T-helper 22 cell (primary cell): ENCODE measurements around the gene BANF1.

Source experiments
- DNase-seq: peaks from one replicate; pipeline ENCODE4 v3.0.0-alpha.2; 2020; ENCODE audit warnings: low read depth

The BANF1 gene, protein sequence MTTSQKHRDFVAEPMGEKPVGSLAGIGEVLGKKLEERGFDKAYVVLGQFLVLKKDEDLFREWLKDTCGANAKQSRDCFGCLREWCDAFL

DNA sequence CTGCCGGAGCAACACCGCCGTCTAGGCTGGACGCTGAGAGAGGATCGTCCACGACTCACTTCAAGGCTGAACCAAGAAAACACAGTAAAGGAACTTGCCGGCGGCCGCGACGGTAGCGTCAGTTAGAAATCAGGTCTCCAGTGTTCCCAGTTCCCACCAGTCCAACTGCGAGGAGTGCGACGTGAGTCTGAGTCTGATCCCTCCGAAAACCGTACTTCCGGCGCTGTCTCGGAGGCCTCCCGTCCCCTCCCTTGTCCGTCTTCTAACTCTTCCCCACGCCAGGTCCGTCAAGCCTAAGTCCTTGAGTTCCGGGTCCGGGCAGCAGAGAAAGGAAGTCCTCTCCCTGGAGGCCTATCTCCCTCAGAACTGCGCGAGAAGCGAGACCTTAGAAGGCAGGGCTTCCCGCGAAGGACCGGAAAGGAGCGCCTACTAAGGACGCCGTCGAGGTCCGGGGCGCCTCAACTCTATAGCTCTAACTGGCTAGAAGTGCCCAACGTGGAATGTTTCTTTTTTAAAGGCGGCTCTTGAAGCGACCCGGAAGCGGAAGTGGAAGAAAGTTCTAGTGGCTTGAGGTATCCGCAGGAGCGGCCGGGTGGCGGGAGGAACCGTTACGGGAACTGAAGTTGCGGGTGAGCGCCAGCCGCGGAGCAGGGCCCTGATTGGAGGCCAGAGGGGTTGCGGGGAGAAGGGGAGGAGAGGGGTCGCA lies at the start of gene BANF1, which contains the start of gene EIF1AD:
Gene BANF1, plus strand, starts transcription at position 562 of the 706 bp plus-strand sequence. CDS start 748 bp downstream, outside the sequence.
Gene EIF1AD, minus strand, starts transcription at position 216 of the 706 bp plus-strand sequence. CDS start 1,768 bp downstream, outside the sequence.
- peak; percentile 88 for DNase-seq

DNA sequence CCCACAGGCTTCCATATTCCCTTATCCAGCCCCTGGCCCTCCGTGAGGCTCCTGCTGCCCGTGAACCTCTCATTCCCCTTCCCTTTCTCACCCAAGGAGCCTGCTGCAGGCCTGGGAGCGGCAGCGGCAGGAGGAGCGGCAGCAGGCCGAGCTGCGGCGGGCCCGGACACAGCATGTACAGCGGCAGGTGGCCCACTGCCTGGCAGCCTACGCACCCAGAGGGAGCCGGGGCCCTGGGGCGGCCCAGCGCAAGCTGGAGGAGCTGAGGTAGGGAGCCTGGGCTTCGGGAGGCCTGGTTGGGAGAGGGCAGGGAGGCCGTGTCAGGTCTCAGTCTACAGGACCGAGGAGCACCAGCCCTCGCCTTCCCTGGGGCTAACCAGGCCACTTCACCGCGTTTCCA lies 48.8 kb upstream of the BANF1 start:
- no peak for DNase-seq

DNA sequence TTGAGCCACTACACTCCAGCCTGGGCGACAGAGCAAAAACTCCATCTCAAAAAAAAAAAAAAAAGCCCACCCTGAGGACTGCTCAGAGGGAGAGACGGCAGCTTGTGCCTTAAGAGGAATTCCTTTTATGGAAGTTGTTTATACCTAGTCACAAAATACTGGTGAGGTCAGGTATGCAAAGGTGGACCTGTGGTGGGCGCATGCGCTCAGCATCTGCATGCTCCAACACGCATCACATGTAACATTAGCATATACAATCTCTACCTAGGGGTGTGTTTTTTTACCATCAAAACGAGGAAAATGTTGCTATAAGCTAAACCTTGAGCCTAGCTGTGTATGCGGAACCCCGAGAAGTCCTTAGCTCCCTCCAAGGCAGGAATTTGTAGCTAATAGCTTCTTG lies 47.5 kb upstream of the BANF1 start:
- DNase-seq = no peak

DNA sequence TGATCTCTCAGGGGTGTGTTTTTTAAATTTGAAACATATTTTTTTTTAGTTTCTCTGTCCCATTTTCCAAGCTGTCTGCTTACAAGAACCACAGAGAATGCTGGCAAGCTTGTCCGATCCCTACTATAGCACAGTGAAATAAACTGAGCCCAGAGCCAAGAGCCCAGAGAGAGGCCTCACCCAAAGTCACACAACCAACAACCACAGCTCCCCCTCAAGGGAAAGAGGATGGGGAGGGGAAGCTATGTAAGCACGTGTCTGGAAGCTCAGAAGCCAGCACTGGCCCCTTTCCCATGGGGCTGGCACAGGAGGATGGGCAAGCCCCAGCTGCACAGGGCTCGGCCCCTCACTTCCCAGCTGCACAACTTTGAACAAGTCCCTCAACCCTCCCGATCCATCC lies 44.0 kb upstream of the BANF1 start:
- DNase-seq = no peak

DNA sequence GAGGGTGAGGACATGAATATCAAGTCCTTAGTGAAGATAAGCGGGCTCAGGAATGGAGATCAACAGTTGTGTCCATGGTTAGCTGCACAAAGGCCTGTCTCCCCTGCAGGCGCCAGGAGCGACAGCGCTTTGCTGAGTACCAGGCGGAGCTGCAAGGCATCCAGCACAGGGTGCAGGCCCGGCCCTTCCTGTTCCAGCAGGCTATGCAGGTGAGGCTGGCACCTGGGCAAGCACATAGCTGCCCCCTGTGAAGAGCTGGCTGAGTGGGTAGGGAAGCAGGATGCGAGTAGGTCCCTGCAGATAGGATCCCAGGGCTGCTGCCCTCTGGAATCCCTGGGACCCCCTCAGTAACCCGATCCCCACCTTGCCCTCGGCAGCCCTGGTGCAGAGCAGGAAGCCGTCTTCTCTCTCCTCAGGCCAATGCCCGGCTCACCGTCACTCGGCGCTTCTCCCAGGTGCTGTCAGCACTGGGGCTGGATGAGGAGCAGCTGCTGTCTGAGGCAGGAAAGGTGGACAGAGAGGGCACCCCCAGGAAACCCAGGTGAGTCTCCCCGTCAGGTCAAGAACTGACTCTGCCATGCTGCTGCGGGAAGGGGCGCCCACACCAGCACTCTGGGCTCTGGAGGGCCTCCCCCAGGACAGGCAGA lies 43.4 kb upstream of the BANF1 start:
- no peak for DNase-seq

DNA sequence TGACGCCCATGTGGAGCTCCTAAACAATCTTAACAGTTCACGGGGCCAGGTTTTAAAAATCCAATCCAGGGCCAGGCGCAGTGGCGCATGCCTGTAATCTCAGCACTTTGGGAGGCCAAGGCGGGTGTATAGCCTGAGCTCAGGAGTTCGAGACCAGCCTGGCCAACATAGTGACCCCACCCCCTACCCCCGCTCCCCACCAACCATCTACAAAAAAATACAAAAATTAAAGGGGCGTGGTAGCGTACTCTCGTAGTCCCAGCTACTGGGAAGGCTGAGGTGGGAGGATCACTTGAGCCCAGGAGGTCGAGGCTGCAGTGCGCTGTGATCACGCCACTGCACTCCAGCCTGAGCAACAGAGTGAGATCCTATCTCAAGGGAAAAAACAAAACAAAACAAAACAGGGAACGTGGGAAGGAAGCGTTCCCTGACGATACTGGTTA lies 41.5 kb upstream of the BANF1 start:
- no peak for DNase-seq

DNA sequence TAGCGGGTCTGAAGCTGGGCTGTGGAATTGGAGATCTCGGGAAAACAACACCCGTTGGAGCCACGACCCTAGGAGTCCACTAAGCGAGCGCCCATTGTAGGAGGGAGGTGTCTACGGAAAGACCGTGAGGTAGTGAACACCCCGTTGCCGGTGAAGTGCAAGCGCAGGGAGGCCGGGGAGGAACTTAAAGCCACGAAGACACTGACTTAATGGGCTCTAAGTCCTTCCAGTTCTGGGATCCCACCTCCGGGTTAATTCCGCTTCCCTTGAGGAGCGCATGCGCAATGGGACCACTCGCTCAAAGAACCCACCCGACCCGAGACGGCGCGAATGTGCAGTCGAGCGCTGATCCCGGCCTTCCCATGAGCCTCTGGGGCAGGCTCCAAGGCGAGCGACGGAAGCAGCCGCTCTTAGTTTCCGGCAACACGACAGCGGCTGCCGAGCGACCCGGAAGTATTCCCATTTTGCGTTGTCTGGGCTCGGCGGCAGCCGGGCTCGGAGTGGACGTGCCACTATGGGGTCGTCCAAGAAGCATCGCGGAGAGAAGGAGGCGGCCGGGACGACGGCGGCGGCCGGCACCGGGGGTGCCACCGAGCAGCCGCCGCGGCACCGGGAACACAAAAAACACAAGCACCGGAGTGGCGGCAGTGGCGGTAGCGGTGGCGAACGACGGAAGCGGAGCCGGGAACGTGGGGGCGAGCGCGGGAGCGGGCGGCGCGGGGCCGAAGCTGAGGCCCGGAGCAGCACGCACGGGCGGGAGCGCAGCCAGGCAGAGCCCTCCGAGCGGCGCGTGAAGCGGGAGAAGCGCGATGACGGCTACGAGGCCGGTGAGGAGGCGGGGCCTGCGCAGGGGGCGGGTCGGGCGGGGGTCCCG lies 40.8 kb upstream of the BANF1 start, which contains the start of gene SART1:
Gene SART1, plus strand, starts transcription at position 468 of the 874 bp plus-strand sequence. Its CDS starts 47 bp downstream, at position 515.
- DNase-seq = peak; percentile 98

DNA sequence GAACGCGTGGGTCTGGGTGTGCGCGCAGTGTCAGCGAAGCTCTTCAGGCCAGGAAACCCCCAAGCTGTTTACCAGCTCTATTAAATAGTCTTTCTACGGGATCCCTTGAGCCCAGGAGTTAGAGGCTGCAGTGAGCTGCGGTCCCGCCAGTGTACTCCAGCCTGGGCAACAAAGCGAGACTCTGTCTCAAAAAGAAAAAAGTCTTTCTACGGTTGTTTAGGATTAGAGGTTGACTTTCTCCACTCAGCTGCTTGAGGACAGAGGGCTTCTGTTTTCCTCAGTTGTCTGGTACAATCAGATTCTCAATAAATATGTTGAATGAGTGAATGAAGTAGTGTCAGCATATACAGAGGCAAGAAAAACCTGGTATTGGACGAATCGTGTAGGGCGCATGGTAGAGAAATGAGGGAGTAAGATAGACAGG lies 40.1 kb upstream of the BANF1 start:
- DNase-seq = no peak

DNA sequence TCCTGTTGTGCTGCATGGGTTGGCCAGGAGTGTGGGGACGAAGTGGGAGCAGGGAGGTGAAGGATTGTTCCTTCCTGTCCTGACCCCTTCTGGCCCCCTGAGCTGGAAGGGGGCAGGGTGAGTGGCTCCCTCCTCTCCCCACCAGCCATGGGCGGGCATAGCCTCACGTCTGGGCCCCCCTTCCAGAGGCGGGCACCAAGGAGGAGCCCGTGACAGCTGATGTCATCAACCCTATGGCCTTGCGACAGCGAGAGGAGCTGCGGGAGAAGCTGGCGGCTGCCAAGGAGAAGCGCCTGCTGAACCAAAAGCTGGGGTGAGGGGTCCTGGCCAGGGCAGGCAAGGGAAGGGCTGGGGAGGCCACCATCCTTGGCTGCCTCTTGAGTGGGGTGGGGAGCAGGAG lies 37.4 kb upstream of the BANF1 start:
- no peak for DNase-seq

DNA sequence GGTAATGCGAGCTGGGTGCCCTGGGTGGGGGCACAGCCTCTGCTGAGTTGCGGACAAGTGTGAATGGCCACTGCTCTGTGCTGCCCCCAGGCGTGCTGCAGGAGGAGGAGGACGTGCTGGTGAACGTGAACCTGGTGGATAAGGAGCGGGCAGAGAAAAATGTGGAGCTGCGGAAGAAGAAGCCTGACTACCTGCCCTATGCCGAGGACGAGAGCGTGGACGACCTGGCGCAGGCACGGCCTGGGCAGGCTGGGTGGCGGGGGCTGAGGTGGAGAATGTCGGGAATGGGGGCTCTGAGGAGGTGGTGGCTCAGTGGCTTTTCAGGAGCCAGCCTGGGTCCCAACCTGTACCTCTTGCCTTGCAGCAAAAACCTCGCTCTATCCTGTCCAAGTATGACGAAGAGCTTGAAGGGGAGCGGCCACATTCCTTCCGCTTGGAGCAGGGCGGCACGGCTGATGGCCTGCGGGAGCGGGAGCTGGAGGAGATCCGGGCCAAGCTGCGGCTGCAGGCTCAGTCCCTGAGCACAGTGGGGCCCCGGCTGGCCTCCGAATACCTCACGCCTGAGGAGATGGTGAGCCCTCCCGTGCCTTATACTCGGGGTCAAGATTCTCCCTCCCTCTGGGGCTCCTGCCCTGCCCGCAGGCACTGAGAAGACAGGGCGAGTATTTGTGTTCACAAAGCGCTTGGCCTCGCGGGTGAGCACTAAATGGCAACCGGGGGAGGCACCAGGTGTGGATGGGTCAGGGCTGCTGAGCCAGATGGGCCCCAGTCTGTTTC lies 36.1 kb upstream of the BANF1 start:
- DNase-seq = no peak

DNA sequence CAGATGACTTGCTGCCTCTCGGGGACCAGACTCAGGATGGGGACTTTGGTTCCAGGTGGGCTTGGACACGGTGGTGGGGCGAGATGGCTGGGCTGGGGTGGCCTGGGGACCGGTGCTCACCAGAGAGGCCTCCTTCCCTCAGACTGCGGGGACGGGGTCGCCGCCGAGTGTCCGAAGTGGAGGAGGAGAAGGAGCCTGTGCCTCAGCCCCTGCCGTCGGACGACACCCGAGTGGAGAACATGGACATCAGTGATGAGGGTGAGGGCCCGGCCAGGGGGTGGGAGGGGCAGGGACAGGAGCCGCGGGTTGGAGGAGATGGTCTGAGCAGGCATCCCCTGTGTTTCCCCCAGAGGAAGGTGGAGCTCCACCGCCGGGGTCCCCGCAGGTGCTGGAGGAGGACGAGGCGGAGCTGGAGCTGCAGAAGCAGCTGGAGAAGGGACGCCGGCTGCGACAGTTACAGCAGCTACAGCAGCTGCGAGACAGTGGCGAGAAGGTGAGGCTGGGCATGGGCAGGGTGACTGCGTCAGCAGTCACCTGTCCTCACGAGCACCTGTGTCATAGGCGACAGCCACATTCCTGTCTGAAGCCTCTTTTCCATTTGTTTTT lies 34.9 kb upstream of the BANF1 start:
- no peak for DNase-seq

DNA sequence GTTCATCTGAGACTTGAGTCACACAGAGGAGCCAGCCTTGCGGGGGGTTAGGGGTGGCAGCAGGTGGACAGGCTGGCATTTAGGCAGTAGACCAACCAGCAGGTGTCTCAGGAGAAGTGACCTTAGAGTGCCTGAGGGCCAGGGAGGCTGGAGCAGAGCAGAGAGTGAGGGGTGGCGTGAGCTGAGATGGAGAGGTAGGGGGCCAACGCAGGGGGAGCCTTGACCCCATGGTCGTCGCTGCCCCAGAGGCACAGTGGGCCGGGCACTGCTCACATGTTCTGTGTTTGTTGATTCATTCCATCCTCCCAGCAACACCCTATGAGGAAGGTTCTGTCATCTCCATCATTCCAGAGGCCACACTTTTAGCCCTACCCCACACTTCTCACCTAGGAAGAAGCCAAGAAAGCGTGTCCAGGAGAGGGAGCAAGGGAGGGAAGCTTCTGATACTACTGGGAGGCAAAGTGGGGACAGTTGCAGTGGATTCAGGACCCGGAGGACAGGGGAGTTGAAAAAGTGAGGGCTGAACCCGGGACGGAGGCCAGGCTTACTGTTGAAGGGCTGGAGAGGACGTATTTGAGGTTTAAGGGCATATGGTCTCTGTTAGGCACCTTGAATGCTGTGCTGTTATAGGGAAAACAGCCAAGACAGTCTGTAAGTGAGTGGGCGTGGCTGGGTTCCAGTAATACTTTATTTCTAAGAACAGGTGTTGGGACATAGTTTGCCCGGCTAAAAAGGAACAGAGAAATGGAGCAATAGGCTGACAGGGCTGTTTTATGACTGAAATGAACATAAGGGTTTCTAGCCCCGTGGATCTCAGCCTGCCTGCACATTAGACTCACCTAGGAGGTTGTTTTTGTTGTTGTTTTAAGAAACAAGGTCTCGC lies 33.5 kb upstream of the BANF1 start:
- no peak for DNase-seq

DNA sequence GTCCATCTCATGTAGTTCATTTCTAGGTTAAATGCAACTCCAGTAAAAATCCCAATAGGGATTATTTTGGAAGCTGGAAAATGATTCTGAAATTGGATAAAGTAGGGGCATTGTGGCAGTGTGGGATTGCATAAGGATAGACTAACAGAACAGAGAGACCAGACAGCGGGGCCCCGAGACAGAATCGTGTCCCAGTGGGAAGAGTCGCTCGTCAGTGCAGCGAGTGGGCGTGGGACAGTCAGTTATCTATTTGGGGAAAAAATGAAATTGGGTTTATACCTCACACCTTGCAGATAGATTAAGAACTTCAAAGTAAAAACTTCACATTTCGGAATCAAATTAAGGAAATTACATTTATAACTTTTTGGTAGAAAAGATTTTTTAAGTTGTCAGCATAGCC lies 30.2 kb upstream of the BANF1 start:
- DNase-seq = no peak

DNA sequence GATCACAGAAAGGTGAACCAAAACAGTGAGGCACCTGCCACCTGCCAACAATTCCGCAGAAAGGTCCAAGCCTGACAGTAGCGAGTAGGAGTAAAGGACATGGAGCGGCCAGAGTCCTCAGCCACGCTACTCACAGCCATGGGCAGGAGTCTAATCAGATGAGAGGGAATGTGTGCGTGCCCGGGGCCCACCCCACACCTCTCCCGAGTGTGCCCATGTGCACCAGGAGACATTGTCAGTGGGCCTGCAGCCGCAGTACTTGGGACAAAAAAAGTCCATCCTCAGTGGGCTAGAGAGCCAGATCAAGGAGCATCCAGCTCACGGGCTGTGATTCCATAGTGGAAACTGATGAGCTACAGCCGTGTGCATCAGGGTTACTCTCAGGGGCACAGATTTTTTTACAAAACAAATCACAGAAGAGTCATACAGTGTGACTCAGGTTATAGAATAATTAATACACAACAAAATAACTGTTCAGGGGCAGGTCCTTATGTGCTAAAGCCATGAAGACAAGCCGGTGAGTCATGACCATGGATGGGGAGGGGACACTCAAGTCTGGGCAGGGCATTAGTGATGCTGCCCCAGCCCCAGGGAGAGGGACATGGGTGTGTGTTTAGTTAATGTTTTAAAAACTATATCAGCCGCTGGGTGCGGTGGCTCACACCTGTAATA lies 28.7 kb upstream of the BANF1 start:
- no peak for DNase-seq

DNA sequence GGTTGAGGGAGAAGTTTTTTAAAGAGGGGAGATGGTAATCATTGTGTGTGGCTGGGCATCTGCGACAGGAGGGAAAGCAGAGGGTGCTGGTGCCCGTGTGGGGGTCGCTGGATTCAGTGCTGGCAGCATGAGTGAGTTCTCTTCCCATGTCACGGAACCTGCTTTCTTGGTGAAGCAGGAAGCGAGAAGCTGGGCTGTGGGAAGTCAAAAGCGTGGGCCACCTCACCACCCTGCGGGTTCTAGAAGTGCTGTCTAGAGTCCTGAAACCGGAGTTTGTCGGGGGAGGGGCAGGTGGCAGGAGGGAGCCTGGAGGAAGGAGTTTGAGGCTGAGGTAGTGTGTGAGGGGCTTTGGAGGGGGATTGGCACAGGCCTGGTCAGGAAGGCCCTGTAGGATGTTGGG lies 26.5 kb upstream of the BANF1 start:
- no peak for DNase-seq

DNA sequence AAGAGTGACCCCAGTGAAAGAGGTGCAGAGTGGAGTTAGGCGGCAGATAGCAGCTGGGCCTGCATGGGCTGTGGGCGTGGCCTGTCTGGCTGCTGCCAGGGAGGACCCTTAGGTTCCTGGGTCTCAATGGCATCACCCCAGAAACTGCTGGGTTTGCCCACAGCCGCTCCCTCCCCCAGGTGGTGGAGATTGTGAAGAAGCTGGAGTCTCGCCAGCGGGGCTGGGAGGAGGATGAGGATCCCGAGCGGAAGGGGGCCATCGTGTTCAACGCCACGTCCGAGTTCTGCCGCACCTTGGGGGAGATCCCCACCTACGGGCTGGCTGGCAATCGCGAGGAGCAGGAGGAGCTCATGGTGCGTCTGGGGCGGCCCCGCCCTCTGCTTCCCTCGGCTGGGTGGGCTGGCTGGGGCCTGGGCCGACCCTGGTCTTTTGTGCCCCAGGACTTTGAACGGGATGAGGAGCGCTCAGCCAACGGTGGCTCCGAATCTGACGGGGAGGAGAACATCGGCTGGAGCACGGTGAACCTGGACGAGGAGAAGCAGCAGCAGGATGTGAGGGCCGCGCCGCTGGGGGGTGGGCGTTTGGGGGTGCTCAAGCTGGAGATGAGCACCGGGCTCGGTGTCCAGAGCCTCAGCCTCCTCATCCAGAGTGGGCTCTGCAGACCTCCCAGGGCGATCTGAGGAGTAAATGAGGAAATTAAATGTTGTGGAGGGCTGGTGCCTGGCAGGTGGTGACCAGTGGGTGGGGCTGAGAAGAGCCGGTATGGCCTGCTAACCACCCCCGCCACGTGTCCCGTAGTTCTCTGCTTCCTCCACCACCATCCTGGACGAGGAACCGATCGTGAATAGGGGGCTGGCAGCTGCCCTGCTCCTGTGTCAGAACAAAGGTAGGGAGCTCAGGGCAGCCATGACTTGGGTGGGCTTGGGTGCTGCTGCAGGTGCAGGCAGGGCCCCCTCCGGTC lies 25.8 kb upstream of the BANF1 start:
- no peak for DNase-seq

DNA sequence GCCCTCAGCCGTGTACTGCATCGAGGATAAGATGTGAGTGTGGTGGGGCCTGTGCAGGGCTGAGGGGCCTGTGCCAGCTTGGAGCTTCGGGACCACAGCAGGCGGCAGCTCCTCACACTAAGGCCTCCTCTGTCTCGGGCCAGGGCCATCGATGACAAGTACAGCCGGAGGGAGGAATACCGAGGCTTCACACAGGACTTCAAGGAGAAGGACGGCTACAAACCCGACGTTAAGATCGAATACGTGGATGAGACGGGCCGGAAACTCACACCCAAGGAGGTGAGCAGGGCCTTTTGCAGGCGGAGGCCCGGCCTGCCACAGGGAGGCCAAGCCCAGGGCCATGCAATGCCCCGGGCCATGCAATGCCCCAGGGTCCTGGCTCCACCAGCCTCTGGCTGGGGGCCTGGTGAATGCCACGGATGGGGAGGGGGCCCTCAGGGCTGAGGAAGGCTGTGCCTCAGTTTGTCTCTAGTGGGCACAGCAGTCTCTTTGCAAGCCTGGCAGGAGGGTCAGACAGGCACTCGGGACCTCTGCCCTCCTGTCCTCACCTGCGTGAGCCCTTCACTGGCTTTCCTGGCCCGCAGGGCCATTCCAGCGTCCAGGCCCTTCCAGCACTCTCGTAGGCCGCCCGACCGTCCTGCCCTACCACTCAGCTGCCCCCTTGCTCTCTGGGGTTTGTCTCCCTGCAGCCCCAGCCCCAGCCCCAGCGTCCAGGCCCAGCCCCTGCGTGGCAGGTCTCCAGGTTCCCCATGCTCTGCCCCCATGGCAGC lies 24.5 kb upstream of the BANF1 start:
- no peak for DNase-seq
